HG03039 (cell line): ENCODE measurements around the gene SYNGR4.
"Not testable (repeated sequence)": the region's sequence is repeated elsewhere in the genome, so short reads cannot be mapped to it uniquely, and the experiment has no call there.

ENCODE experiments used
- ATAC-seq: cut with Tn5 transposase; IDR thresholded peaks from one replicate; pipeline ENCODE4 v1.9.1; 2021; ENCODE audit warnings: mild to moderate bottlenecking, moderate library complexity; ENCODE audit not compliant: unreplicated experiment

The SYNGR4 gene, protein sequence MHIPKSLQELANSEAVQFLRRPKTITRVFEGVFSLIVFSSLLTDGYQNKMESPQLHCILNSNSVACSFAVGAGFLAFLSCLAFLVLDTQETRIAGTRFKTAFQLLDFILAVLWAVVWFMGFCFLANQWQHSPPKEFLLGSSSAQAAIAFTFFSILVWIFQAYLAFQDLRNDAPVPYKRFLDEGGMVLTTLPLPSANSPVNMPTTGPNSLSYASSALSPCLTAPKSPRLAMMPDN

DNA sequence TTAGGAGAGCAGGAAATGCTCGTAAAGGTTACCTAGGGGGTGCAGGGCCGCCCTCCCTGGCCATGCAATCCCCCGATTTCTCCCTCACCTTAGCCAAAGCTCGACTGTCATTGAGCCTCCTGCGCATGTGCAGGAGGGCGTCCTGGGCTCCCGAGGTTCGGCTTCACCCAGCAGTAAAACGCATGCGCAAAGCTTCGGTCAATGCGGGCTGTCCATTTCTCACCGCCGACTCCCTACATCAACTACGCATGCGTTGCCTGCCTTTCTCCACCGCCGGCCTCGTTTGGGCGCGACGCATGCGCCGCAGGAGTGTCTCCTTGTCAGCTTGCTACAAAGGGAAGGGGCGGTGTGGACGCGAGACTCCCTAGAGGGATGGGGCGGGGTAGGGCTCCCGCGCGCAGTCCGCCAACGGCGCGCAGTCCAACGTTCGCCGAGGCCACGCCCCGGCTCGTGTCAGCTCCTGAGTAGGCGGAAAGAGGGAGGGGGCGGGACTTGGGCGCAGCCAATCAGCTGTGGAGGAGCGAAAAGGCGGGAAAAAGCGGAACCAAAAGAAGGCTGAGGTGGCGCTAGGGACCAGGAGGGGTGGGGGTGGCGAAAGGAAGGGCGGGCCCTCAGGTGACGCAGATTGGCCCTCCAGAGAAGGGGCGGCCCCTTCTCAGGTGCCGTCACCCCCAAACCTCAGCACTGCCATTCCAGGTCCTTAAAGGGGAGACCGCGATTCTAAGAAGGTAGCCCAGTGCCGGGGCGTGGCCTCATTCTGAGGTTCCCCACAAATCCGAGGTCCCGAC lies at the start of gene SYNGR4, which contains the start of gene TMEM143:
Gene SYNGR4 (plus strand): TSS at position 558 of the 788 bp plus-strand sequence. CDS start 1,476 bp downstream, outside the sequence.
Gene TMEM143 (minus strand): TSS at position 131 of the 788 bp plus-strand sequence. CDS start 20 bp downstream, at position 111.
- ATAC-seq: peak; percentile 64

DNA sequence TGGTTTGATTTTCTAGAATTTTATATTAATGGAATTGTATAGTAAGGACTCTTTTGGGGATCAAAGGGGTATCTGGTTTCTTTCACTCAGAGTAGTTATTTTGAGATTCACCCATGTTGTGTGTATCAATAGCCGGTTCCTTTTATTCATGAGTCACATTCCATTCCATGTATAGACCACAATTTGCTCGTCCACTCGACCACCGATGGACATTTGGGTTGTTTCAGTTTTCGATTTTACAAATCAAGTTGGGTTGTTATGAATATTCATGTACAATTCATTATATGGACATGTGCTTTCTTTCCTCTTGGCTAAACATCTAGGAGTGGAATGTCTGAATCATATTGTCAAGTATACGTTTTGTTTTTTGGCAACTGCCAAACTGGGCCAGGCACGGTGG lies 48.5 kb upstream of the SYNGR4 start:
- ATAC-seq: no peak

DNA sequence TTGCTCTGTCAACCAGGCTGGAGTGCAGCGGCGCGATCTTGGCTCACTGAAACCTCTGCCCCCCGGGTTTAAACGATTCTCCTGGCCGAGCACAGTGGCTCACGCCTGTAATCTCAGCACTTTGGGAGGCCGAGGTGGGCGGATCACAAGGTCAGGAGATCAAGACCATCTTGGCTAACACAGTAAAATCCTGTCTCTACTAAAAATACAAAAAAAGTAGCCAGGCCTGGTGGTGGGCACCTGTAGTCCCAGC lies 46.5 kb upstream of the SYNGR4 start:
- not testable (repeated sequence) for ATAC-seq

DNA sequence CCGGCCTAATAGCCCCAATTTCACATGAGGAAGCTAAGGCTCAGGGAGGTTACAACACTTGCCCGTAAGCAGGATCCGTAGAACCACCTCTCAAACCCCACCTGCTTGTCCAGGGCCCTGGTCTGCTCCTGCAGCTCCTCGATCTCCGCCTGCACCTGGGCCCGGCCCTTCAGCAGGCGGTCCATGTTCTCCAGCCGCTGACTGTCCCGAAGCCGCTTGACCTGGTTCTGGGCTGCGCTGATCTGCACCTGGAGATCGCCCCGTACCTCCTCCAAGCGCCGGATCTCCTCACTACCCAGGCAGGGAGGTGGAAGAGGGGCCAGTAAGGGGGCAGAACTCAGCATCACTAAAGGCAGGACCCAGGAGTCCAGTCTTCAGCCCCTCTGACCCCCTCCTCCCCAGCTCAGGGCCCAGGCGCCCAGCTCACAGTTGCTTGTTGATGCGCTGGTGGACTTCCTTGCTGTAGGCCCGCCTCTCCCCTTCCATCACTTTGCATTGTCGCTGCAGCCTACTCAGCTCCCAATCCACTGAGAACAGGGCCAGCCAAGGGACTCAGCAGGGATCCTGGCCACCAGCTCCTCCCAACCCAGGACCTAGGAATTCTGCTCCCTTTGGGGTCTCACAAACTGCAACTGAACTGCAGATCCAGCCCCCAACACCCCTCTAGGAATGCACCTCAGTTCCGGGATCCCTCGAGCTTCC lies 45.7 kb upstream of the SYNGR4 start:
- no peak for ATAC-seq

DNA sequence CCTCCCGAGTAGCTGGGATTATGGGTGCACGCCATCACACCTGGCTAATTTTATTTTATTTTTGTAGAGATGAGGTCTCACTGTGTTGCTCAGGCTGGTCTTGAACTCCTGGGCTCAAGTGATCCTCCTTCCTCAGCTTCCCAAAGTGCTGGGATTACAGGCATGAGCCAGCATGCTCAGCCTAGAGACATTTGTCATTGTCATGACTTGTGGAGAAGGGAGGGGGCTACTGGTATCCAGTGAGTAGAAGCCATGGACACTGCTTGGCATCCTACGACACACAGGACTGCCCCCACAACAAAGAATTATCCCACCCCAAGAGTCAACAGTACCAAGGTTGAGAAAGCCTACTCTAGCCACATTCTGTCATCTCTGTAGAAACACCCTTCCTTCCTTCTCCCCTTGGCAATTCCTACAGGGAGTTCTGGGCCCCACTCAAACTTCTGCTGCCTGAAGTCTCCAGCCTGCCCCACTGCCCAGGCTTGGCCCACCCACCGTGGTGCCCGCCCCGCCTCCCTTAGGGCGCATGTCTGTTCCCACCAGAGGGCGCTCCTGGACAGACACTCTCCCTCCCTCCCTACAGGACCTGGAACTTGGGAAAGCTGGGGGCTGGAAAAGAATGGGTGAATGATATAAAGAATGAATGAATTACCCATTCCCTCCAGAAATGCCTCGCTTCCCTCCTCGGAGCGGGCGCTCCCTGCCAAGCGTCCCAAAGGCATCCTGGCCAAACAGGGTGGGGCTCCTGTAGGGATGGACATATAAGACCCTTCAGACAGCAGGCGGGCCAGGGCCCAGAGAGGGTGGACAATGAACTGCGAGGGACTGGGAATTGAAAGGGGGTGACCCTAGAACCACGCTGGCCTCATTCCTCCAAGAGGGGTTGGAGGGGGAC lies 44.3 kb upstream of the SYNGR4 start:
- ATAC-seq: no peak

DNA sequence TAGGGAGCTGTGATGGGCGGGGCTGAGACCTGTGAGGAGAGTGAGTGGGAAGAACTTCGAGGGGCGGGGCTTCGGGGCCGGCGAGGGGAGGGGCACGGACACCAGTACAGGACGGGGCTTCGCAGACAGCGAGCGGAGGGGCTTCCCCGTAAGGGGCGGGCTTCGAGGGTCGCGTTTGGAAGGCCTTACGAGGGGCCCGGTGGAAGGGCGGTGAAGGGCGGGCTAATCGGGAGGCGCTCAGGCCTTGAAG lies 42.9 kb upstream of the SYNGR4 start:
- ATAC-seq: peak; percentile 48

DNA sequence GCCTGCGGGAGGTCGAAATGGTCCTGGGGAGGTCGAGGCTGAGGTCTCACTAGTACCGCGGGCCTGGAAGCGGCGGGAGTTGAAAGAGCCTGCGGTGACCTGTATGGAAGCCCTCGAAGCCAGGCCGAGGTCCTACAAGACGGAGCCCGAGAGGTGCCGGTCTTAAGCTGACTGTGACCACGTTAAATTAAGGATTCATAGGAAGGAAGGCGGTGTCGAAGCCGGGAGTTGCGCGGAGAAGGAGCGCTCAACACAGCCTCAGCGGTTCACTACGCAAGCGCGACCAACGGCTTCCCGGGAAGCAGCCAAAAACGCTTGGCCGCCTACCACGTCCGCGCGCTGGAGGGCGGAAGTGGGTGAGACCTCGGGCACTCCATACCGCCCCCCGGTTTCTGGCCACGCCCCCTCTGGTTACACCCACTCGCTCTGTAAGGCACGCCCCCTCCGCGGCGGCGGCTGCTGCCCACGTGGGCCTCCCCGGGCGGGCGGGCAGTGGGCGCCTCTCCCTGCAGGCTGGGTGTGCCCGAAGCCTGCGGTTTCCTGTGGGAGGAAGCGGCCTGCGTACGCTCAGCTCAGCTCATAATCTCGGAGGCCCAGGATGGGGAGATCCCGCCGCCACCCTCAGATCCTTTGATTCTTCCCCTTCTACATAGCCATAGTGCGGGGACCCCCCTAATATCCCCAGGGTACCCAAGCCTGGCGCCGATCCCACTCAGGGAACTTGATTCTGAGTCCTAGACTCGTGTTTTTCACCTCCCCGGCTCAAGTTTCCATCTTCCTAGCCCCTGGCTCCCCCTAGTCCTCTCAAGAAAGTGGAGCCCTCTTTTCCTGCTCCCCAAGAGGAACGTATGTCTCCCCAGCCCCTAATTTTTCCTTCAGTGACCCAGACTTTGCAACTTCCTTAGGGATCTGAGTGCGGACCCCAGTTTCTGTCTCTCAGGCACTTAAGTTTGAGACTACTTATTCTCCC lies 42.3 kb upstream of the SYNGR4 start:
- peak; percentile 51 for ATAC-seq

DNA sequence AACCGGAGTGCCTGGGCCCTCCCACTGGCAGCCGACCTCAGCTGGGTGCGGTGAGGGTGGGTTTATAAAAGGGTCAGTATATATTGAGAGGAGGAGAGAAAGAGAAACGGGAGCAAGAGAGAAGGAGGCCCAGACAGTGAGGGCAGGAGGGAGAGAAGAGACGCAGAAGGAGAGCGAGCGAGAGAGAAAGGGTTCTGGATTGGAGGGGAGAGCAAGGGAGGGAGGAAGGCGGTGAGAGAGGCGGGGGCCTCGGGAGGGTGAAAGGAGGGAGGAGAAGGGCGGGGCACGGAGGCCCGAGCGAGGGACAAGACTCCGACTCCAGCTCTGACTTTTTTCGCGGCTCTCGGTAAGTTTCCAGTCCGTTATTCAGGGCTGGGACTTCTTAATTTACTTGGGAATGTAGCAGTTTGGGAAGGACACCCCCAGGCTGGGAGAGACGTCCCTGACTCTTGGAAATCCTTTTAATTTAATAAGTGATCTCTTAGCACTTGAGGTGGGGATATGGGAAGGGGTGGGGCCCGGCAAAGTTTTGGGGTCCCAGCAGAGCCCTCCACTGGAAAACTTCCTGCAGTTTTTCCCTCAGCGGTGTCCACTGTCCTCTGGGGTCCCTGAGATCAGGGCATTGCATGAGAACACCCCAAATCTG lies 38.8 kb upstream of the SYNGR4 start, which contains the start of gene EMP3:
Gene EMP3 (plus strand): TSS at position 288 of the 646 bp plus-strand sequence. CDS start 1,293 bp downstream, outside the sequence.
- no peak for ATAC-seq

DNA sequence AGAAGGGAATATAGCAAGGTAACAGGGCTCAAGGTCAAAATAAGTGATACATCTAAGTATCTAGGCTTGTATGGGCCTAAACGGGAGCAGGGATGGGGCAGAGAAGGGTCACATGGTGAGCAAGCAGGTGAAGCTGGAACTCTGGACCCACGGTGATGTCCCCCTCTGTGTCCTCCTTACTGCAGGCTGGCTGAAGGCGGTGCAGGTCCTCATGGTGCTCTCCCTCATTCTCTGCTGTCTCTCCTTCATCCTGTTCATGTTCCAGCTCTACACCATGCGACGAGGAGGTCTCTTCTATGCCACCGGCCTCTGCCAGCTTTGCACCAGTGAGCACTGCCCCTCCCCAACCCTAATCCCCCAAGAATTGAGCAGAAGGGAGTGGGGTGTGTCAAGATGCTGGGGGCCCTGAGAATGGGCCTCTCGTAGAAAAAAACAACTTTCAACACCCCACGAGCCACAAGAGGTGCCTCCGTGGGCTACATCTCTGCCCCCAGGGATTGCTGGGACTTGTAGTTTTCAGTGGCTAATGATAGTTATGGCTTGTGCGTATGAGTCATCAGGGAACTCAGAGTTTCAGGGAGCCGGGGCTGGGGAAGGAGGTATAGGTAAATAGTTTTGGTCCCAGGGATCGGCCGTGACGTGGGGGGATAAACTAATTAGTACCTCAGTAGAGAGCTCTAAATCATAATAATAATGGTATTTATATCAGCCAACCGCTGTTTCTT lies 34.8 kb upstream of the SYNGR4 start:
- ATAC-seq: no peak

DNA sequence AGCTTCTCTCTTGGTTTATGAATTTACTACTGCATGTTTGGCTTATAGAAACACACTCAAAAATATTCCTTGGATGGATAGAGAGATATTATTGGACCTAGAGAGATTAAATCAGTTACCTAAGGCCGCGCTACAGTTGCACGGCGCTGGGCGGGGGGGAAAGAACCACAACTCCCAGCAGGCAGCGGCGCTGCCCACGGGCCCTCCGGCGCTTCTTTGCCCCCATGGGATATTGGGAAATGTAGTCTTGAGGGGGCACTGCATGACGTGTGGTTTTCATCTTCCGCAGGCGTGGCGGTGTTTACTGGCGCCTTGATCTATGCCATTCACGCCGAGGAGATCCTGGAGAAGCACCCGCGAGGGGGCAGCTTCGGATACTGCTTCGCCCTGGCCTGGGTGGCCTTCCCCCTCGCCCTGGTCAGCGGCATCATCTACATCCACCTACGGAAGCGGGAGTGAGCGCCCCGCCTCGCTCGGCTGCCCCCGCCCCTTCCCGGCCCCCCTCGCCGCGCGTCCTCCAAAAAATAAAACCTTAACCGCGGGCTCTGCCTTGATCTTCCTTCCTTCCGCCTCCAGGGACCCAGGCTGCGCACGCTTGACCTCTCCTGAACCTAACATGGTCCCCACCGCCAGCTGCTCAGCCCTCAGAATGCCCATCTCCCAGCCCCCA lies 34.0 kb upstream of the SYNGR4 start:
- ATAC-seq: no peak

DNA sequence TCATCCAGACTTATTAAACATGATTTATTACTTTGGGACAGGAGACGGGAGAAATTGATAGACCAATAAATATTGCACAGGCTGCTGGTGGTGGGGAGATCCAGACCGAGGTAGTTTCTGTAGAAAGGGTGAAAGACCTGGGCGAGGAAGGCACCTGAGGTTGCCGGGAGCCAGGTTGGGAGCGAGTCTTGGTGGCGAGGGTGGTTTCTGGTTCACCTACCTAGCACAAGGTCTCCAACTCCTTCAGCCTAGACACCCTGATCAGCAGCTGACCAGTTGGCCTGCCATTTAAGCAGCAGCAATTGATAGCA lies 31.9 kb upstream of the SYNGR4 start:
- no peak for ATAC-seq

DNA sequence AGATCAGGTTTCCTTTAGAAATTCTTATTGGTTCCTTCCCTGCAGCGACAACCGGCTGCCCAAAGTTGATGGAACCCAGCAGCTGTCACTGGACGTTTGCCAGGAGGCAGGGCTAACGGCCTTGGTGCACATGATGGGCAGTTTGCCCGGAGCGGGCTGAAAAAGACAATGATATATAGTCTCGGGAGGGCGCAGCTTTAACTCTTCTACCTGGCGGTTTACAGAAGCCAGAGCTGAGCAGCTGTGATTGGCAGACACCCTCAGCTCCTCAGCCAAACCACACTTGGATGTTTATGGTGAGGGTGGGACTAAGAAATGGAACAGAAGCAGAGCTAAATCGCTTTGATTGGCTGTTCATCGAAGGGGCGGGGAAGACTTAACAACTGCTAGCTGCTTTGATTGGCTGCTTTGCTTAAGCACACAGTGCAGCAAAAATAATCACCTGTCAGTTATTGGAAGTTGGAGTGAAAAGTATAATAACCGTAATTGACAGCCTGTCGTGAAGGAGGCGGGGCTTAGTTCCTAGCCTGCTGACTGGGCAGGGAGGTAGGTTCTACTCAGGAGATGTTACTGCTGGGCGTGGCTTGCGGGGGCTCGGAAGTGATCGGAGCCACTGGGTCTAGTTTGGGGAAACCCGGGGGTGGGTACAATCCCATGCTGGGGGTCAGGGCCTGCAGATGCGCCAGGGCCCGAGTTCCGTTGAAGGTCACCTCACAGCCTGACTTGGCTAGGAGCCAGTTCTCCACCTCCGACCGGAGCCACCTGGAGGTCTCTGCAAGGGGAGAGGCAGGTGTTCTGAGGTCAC lies 31.3 kb upstream of the SYNGR4 start:
- peak; percentile 44 for ATAC-seq

DNA sequence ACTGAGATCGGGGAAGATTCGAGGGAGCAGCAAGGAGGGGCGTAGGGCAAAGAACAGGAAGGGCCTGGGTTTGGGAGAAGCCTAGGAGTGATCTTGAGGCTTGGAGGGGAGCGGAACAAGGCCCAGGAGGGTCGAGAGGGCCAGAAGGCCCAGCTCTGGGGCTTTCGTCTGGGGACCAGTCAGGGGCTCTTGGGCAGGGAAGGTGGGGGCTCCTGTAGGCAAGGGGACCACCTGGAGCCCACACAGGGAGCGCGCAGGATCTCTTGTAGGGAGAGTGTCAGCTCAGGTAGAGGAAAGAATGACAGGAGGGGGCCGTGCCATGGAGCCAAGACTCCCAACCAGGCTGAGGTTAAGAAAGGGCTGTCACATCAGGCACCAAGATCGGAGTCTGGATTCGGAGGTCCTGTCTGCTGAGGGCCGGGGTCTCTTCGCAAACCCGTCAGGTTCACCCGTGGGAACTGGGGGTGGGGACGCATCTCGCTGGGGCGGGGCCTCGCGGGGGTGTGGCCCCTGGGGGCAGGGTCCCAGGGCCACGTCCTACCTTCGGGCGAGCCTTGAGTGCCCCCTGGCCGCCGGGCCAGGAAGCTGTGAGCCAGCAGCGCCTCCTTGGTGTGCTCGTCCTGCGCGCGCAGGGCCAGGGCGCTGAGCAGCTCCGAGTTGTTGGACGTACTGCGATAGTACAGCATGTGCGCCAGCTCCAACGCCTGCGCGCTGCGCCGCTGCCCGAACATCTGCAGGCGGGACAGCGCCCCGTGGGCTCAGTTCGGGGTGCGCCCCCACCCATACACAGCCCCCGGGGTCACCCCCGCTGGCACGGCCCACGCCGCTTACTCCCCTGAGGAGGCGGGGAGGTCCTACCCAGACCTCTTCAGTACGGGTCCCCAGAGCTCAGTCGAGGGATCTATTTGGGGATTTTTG lies 30.4 kb upstream of the SYNGR4 start:
- ATAC-seq: peak; percentile 39

DNA sequence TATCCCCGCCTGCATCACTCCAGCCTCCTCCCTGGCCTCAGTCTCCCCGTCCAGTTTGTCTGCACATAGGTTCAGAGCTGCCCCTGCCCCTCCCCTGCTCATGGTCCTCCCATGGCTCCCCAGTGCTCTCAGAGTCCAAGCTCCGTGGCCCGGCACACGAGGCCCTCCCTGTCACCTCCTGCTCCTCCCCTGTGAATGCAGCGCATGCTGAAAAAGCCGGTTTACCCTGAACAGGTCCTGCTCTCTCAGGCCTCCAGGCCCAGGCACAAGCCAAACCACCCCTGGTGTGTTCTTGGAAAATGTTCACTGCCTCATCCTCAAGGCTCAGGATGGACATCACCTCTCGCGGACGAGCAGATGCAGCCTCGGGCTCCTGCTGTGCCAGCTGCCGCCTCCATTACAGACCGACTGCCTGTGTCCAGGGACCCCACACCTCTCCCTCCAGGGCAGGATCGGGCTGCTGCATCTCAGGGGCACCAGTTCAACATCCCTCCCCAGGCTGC lies 25.9 kb upstream of the SYNGR4 start:
- ATAC-seq: no peak

DNA sequence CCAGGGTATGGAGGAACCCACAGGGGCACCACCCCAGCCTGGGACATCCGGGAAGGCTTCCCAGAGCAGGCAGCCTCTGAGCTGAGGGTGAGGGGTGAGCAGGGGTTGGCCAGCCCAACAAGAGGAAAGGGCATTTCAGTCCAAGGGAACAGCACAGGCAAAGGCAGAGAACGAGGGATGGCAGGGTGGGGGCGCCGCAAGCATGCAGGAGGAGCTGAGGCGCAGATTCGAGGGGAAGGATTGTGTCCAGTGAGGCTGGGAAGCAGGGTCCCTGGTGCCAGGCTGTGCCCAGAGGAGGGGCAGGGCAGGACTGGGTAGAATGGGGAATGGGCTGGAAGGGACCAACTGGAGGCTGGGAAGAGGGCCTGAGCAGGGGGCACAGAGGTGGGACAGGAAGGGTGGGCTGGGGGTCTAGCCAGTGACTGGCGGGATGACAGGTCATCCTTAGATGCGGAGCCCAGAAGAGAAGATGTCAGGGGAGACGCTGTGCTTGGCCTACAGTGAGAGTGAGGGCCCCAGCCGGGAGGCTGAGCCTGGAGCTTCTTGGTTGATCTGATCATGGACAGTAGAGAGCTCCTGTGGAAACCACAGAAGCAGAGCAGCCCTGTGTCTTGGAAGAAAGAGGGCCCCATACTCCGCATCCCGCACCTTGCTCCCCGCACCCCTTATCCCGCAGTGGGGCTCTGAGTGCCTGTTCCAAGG lies 25.2 kb upstream of the SYNGR4 start:
- no peak for ATAC-seq

DNA sequence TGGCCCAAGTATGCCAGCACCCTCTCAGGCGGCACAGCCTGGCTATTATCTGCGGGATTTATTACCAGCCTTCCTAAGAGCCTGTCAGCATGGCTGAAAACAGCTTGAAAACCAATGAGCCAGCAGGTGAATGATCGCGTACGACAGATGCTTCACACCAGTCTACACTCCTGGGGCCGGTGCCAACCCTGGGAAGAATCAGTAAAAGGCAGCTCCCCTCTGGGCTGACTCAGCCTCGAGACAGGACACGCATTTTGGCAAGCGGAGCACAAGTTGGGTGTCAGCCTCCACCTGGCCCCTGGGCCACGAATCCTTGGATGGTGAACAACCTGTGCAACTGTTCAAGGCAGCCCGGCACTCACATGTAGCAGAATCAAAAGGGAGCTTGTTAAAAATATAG lies 23.2 kb upstream of the SYNGR4 start:
- no peak for ATAC-seq
